ENCODE data around the gene NOX1.

DNA sequence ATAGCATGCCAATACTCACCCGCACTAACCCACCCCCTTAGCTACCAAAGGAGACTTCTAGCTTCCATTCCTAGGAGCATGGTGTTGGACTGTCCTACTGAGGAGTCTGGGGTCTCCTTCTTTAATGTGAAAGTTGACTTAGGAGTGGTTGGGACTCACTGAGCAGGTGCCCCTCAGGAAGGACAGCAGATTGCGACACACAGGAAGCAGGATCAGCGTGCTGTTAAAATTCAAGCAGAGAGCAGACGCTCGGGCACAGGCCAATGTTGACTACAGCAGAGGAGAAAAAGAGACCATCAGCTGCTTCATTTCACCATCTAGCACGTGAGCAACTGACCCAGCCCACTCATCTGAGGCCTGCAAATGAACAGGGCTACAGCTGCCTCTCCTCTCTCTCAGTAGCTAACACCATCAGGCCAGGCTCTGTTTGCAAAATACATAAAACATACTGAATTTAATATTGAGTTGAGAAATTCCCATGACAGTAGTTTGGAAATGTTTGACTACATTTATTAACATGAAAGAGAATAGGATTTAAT is 10.8 kb downstream of the NOX1 start:
- TF ChIP-seq, protein P1, sequence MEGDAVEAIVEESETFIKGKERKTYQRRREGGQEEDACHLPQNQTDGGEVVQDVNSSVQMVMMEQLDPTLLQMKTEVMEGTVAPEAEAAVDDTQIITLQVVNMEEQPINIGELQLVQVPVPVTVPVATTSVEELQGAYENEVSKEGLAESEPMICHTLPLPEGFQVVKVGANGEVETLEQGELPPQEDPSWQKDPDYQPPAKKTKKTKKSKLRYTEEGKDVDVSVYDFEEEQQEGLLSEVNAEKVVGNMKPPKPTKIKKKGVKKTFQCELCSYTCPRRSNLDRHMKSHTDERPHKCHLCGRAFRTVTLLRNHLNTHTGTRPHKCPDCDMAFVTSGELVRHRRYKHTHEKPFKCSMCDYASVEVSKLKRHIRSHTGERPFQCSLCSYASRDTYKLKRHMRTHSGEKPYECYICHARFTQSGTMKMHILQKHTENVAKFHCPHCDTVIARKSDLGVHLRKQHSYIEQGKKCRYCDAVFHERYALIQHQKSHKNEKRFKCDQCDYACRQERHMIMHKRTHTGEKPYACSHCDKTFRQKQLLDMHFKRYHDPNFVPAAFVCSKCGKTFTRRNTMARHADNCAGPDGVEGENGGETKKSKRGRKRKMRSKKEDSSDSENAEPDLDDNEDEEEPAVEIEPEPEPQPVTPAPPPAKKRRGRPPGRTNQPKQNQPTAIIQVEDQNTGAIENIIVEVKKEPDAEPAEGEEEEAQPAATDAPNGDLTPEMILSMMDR (IDR thresholded peaks at IDR 0.05) = no peak
- TF ChIP-seq POLR2A (IDR thresholded peaks at IDR 0.05) = no peak

Data from adrenal gland (tissue), 5 donors.